Upper lobe of left lung (tissue), 4 donors: ENCODE results near the gene BRCA1.

Experiments used
- POLR2AphosphoS5 ChIP-seq, 2 donors: sonication (generic); formaldehyde crosslinking; IDR thresholded peaks; one replicate each; pipeline ENCODE4 v1.5.1; 2017; ENCODE audit warnings: antibody characterized with exemption in 2 of 2
- TF ChIP-seq, protein P1 (sequence below), 6 experiments: fragments of 450-650 bp in 4 of 6; fragments of 200-600 bp in 2 of 6; sonication (generic) in 2 of 6; IDR thresholded peaks; one replicate each; pipeline ENCODE4 v1.5.1; 2016 to 2019; ENCODE audit warnings: antibody characterized with exemption in 6 of 6

GRCh38 chr17:43142153-43142552 is 17.0 kb upstream of the BRCA1 start:
- TF ChIP-seq POLR2AphosphoS5 (IDR thresholded peaks at IDR 0.05) = no peak
- TF ChIP-seq, protein P1, sequence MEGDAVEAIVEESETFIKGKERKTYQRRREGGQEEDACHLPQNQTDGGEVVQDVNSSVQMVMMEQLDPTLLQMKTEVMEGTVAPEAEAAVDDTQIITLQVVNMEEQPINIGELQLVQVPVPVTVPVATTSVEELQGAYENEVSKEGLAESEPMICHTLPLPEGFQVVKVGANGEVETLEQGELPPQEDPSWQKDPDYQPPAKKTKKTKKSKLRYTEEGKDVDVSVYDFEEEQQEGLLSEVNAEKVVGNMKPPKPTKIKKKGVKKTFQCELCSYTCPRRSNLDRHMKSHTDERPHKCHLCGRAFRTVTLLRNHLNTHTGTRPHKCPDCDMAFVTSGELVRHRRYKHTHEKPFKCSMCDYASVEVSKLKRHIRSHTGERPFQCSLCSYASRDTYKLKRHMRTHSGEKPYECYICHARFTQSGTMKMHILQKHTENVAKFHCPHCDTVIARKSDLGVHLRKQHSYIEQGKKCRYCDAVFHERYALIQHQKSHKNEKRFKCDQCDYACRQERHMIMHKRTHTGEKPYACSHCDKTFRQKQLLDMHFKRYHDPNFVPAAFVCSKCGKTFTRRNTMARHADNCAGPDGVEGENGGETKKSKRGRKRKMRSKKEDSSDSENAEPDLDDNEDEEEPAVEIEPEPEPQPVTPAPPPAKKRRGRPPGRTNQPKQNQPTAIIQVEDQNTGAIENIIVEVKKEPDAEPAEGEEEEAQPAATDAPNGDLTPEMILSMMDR (IDR thresholded peaks at IDR 0.05) = no peak
